Activated CD8-positive, alpha-beta memory T cell treated with anti-CD3 and anti-CD28 coated beads for 4 hours (primary cell): ENCODE data around the gene CD79A.
"Not testable (repeated sequence)": the region's sequence is repeated elsewhere in the genome, so short reads cannot be mapped to it uniquely, and the experiment has no call there.

ENCODE experiments used
- DNase-seq, 2 donors: peaks; one replicate each; pipeline ENCODE4 v3.0.0-alpha.2; 2020; ENCODE audit warnings: low read depth in 2 of 2

The CD79A gene

GRCh38 chr19:41905273-41906002, 28.4 kb downstream of the CD79A start:
- DNase-seq, result no peak

- no peak for DNase-seq
Measured at GRCh38 chr19:41906271-41906670, 29.2 kb downstream of the CD79A start.

DNA sequence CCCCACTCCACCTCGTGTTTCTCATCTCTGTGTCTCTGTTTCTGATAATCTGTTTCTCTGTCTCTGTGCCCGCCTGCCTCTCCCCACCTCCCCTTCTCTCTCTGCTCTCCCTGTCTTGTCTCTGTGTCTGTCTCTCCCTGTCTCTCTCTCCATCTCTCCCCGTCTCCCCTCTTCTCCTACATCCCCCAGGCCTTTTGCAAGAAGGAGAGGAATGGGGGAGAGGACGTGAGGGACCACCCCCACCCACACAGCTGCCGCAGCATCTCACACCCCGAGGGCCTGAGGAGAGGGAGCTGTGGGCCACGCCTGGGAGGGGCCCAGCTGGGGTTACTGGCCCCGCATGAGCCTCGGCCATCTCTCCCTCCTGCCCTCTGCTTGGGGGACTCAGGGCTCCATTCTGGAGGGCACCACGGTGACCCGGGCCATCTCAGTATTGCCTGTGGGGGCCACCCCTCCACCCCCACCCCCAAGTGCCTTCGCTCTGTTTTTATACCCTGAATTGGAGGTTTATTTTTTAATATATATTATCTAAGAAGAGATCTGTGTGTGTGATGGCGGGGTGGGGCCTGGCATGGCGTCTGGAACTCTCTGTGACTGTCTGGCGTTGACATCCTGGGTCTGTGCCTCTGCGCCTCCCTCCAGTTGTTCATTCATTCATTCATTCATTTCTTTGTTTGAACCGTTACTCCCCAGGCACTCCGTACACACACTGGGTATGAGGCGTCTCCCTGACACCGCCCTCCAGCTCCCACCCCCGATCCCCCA, 30.0 kb downstream of the CD79A start:
- no peak for DNase-seq

DNA sequence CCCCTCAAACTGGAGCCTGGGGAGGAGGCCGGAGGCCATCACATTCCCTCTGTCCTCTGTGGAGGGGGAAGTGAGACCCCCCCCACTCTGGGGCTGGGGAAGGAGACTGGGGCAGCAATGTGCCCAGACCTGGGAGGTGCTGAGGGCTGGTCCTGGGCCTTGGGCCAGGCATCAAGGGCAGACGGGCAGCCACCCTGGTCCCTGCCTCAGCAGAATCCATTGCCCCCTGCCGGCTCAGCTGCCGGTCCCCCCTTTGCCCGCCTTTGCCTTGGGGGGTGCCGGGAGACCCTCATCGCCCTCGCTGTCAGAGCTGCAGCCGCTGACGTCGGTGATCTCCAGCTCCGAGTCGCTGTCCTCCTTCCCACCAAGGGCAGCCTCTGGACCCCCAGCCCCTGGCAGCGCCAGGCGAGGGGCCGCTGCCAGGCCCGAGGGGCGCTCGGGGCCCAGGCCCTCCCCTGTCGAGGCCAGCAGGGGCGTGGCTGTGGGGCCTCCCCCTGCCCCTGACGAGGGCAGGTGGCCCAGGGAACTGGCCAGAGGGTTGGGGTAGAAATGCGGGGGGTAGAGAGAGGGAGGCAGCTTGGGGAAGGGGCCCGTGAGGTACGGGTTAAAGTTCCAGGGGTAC, 31.0 kb downstream of the CD79A start:
- no peak for DNase-seq

GRCh38 chr19:41908724-41909464, 31.8 kb downstream of the CD79A start:
- no peak for DNase-seq

GRCh38 chr19:41909706-41910105, 32.6 kb downstream of the CD79A start:
- DNase-seq, result no peak

DNA sequence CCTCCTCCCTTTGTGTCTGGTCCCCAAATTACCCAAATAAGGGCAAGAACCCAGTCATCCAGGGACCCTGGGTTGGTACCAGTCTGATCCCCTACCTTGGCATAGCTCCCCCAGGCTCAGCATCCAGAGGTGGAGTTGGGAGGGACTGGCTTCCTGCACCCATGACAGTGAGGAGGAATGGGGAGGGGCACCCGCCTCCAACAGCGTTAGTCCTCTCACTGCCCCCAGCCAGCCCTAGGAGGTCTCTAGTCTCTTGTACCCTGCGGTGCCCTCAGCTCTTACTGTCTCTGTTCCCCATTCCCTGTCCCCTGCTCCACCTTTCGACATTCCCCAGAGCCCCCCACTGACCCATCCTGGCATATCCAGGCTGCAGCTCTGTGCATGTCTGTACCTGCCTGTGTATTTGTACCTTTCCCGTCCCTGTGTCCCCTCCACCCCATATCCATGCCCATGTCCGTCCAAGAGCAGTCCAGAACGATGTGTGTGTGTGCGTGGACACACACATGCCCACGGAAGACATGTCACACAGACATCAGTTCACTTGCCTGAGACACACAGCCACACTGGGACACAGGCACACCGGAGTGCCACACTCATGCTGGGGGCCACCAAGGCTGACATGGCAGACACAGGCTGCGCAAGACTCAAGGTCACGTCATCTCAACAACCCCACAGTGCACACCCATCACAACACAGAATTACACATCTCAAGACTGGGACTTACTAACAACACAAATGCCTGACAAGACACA, 33.3 kb downstream of the CD79A start:
- DNase-seq, result no peak

GRCh38 chr19:41910992-41911888, 34.2 kb downstream of the CD79A start:
- DNase-seq, result no peak

DNA sequence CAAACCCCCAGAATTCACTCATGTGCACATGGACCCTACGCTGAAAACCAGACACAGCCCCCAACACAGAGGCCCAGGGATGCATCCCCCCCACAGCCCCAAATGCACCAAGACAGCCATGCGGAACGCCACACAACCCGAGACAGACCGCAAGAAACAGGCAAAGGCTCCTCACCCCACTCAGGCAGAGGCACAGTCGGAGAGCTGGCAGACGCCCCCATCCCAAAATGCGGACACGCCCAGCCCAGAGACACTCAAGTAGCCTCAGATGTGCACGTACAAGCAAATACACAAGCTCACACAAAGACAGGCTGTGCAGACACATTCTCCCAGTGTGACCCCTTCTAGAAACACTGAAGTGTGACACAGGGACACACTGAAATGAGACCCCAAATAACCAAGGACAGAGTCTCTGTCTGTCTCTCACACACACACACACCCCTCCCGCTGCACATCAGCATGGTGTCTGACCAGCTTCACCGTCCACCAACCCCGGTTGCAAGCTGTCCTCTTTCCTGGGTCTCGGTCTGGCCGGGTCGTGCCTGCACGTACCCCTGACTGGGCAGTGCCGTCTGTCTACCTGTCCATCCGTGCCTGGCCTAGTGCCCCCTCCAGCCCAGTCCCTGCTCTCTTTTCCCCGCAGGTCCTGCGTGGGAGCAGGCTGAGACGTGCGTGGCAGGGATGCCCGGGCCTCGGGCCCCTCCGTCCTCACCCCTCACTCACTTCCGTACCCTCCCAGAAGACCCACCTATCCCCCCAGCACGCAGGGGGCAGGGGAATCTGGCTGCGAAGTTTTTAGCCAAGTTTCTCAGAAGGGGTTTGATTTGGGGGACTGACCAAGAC, 35.0 kb downstream of the CD79A start:
- no peak for DNase-seq

- no peak for DNase-seq
Measured at GRCh38 chr19:41912899-41913537, 35.9 kb downstream of the CD79A start.

- DNase-seq, result no peak
Measured at GRCh38 chr19:41913538-41914423, 36.7 kb downstream of the CD79A start.

- not testable (repeated sequence) for DNase-seq
Measured at GRCh38 chr19:41914424-41914834, 37.4 kb downstream of the CD79A start.

- DNase-seq, result no peak
Measured at GRCh38 chr19:41915021-41915775, 38.1 kb downstream of the CD79A start.

- no peak for DNase-seq
Measured at GRCh38 chr19:41915776-41916414, 38.8 kb downstream of the CD79A start.

DNA sequence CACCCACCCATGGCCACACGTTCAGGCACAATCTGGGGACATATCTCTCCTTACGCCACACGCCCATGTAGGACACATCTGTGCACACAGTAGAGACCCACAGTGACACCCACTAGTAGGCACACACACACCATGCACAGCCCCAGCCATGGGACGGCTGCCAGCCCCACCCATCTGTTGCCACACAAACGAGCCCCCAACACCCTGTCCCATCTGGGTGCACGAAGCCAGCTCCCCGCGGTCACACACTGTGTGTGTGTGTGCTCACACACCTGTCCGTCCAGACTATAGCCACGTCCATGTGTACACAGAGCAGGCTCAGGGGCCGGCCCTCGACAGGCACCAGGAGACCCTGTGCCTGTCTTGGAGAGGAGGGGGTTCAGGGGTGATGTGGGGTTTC, 40.6 kb downstream of the CD79A start:
- DNase-seq, result no peak

DNA sequence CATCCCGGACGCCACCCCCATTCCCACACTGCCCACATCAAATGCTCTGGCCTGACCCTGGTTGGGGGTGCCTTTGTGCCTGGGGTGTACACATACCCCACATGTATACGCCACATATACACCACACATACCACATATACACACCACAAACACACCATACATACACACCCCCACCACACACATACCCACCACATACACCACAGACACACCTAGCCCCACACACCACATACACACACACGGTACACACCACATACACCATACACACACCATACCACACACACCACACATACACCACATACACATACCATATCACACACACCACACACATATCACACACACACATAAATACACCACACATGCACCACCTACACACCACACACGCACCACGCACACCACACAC, 41.0 kb downstream of the CD79A start:
- DNase-seq, result no peak
